Psoas muscle (tissue), 8 donors: ENCODE data around the gene CALHM2. TPM values are rescaled to one million over a fixed set of nuclear protein-coding genes. Genes with fewer than 3 reads are reported as not detected.

ENCODE experiments used
- ATAC-seq, 4 donors: fragments of 200-7000 bp; cut with Tn5 transposase; one replicate each; pipeline ENCODE4 v1.9.1; 2020; ENCODE audit warnings: moderate library complexity in 3 of 4, mild to moderate bottlenecking in 2 of 4
- DNase-seq, 2 donors: peaks; one replicate each; pipeline ENCODE4 v3.0.0-alpha.2; 2020
- H3K27ac ChIP-seq: fragments of 200-600 bp; one replicate; pipeline ENCODE4 v1.8.0; 2022
- H3K27me3 ChIP-seq, 3 donors: fragments of 200-600 bp in 1 of 3; one replicate each; pipeline versions ENCODE4 v1.6.1 to v1.8.0; 2013 to 2022; ENCODE audit warnings: low read length in 2 of 3, mild to moderate bottlenecking in 2 of 3, moderate library complexity in 1 of 3; ENCODE audit not compliant: insufficient read depth in 3 of 3
- H3K36me3 ChIP-seq, 2 donors: fragments of 200-600 bp in 1 of 2; one replicate each; pipeline versions ENCODE4 v1.6.1 to v1.8.0; 2013 to 2022; ENCODE audit warnings: low read depth in 1 of 2, mild to moderate bottlenecking in 1 of 2, moderate library complexity in 1 of 2; ENCODE audit not compliant: insufficient read depth in 1 of 2
- H3K4me1 ChIP-seq: fragments of 200-600 bp; one replicate; pipeline ENCODE4 v1.8.0; 2022
- H3K4me3 ChIP-seq: fragments of 200-600 bp; one replicate; pipeline ENCODE4 v1.8.0; 2022; ENCODE audit warnings: mild to moderate bottlenecking
- H3K9me3 ChIP-seq: fragments of 200-600 bp; one replicate; pipeline ENCODE4 v1.8.0; 2022
- WGBS, 3 donors: extraction: QIAGEN DNeasy Blood & Tissue Kit; methylation state at CpG; one replicate each; pipeline versions ENCODE4 v1.1.6 to v1.1.7; 2013; 5-methylcytosine and 5-hydroxymethylcytosine counted together
- intact Hi-C, 2 donors: fragments of 100-400 bp; cut with DNase I; formaldehyde crosslinking; loops; one replicate each; pipeline versions ENCODE4 v1.11.0 to v1.14.2; 2022
- polyA plus RNA-seq, 3 donors: library from polyadenylated mRNA; stranded (reverse); fragments of 200-250 nt; gene quantifications; one replicate each; pipeline ENCODE4 v1.2.3, GENCODE V29; 2013
- total RNA-seq, 4 donors: library from RNA; stranded (reverse); fragmentation: NEBNext Ultra II Directional in 2 of 4; extraction: Animal tissue kit (Norgen Biotek cat#: 25700) in 2 of 4; gene quantifications; one replicate each; pipeline versions ENCODE4 v1.2.1 to v1.2.4, GENCODE V29; 2021 to 2023
- TF ChIP-seq, protein P1 (sequence below): fragments of 200-600 bp; IDR thresholded peaks from one replicate; pipeline ENCODE4 v1.8.0; 2022; ENCODE audit warnings: antibody characterized with exemption
- donor health status: healthy with polysubstance abuse.
- donor health status: DM: no; HTN: no; CAD: no; lungs with moderate emphysema.
- donor health status: Bipolar disorder and iron deficiency.
- donor health status: healthy.
- donor health status: DM: yes; HTN: yes; CAD: no.
- donor health status: DM: no; HTN: no; CAD: no.
- donor health status: DM: no; HTN: no; CAD: no.
- donor health status: DM: yes; HTN: yes; CAD: no.

Gene CALHM2
- total and polyA plus RNA-seq, 7 donors = 6.3 to 9.3 (median 7.5) TPM

GRCh38 chr10:103445767-103446567, 6.2 kb downstream of the CALHM2 start:
- 53 to 60% (median 57%) methylated on average over 12 of the region's 12 CpGs for WGBS, 3 donors
- peaks cover 26% of the 10 kb centered on the region for H3K4me1 ChIP-seq
- ATAC-seq (peak; percentile 20 to 62 (median 58)), DNase-seq (peak; percentile 87 to 91)
- no peaks in the 10 kb centered on the region for H3K9me3 ChIP-seq
- no peak overlapping the region for H3K4me3 ChIP-seq
- intact Hi-C loops = loop anchor here in 1 of 2 donors (5.0 kb wide), 1 partner anchor 649 kb away; no protein-coding TSS in a partner anchor
- no peaks in the 10 kb centered on the region for H3K27me3 ChIP-seq
- peak overlapping the region; percentile 69 for H3K27ac ChIP-seq
- TF ChIP-seq, protein P1, sequence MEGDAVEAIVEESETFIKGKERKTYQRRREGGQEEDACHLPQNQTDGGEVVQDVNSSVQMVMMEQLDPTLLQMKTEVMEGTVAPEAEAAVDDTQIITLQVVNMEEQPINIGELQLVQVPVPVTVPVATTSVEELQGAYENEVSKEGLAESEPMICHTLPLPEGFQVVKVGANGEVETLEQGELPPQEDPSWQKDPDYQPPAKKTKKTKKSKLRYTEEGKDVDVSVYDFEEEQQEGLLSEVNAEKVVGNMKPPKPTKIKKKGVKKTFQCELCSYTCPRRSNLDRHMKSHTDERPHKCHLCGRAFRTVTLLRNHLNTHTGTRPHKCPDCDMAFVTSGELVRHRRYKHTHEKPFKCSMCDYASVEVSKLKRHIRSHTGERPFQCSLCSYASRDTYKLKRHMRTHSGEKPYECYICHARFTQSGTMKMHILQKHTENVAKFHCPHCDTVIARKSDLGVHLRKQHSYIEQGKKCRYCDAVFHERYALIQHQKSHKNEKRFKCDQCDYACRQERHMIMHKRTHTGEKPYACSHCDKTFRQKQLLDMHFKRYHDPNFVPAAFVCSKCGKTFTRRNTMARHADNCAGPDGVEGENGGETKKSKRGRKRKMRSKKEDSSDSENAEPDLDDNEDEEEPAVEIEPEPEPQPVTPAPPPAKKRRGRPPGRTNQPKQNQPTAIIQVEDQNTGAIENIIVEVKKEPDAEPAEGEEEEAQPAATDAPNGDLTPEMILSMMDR = no peak
- peaks cover 10 to 88% of the 10 kb centered on the region in 2 donors for H3K36me3 ChIP-seq

DNA sequence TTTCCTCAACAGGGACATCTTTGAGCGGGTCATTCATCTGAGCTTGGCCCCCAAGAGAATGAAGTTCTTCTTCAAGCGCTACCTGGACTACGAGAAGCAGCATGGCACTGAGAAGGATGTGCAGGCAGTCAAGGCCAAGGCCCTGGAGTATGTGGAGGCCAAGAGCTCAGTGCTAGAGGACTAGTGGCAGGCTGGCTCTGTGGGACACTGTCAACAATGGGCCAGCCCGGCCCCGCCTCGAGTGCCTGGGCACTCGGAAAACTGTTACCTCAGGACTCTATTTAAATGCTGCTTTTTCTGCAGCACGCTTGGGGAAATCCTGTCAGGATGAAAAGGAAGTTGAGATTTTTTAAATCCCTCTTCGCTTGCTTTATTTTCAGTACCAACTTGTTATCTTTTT, 6.8 kb downstream of the CALHM2 start:
- 76 to 81% (median 80%) methylated on average over 9 of the region's 9 CpGs for WGBS, 3 donors

DNA sequence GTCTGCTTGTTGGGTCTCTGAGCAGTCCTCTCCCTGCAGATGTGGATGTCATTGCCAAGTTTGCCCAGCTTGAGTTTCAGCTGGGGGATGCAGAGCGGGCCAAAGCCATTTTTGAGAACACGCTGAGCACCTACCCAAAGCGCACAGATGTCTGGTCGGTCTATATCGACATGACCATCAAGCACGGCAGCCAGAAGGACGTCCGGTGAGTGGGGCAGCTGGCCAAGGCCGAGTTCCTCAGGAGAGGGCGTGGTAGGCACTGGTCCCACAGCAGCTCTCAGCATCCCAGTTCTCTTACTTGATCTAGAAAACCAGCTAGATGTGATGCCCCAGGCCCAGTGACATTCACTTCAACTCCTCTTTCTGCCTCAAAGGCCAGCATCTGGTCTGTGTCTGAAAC, 7.7 kb downstream of the CALHM2 start:
- peaks cover 10 to 99% of the 10 kb centered on the region in 2 donors for H3K36me3 ChIP-seq
- no peak overlapping the region for H3K27ac ChIP-seq
- 57 to 78% (median 66%) methylated on average over 10 of the region's 10 CpGs for WGBS, 3 donors
- no peak for ATAC-seq
- H3K4me1 ChIP-seq = peaks cover 16% of the 10 kb centered on the region
- H3K27me3 ChIP-seq = no peaks in the 10 kb centered on the region
- H3K4me3 ChIP-seq = no peak overlapping the region
- no peak for DNase-seq
- TF ChIP-seq, protein P1 = no peak
- H3K9me3 ChIP-seq = no peaks in the 10 kb centered on the region
- intact Hi-C loops = no loop called here

More for the DNA sequence above, 6.8 kb downstream of the CALHM2 start:
- no peak for ATAC-seq
- intact Hi-C loops = loop anchor here in 1 of 2 donors (5.0 kb wide), 1 partner anchor 648 kb away; no protein-coding TSS in a partner anchor
- Histone ChIP-seq H3K27me3 (no peaks in the 10 kb centered on the region), H3K27ac (peak overlapping the region; percentile 69), H3K36me3 (peaks cover 10 to 94% of the 10 kb centered on the region in 2 donors), H3K4me1 (peaks cover 23% of the 10 kb centered on the region), H3K9me3 (no peaks in the 10 kb centered on the region), H3K4me3 (no peak overlapping the region)
- TF ChIP-seq, protein P1 = no peak
- DNase-seq = no peak

DNA sequence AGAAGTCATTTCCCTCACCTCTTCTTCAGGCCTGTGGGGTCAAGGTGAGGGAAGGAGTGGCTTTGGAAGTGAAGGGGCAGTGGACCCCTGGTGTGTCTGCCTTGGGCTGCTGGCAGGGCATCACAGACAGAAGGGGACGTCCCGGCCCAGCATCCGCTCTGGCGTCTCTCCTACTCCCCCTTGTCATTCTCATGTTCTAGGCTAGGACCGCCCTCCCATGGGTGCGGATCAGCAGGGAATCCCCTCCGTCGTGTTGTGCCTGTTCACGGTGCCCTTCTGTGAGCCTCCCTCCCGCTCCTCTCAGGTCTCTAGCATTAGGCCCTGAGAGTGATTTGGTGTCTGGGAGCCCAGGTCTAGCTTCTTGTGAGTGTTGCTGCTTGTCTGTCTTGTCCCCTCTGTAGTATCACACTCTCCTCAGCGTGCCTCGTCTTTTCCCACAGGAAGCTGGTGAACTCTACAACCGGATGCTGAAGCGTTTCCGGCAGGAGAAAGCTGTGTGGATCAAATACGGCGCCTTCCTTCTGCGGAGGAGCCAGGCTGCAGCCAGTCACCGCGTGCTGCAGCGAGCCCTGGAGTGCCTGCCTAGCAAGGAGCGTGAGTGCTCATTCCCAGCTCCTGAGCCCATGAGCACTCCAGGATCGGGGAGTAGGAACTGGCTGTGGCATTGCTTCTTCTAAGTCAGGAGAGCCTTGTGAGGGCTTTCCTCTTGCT, 8.5 kb downstream of the CALHM2 start:
- TF ChIP-seq, protein P1 = no peak
- intact Hi-C loops = no loop called here
- peaks cover 14% of the 10 kb centered on the region for H3K4me1 ChIP-seq
- DNase-seq = no peak
- H3K9me3 ChIP-seq = no peaks in the 10 kb centered on the region
- no peak for ATAC-seq
- WGBS, 3 donors = 80 to 85% (median 81%) methylated on average over 23 of the region's 23 CpGs
- no peaks in the 10 kb centered on the region for H3K27me3 ChIP-seq
- H3K27ac ChIP-seq = peak overlapping the region; percentile 21
- no peak overlapping the region for H3K4me3 ChIP-seq
- H3K36me3 ChIP-seq = peaks cover 14 to 100% of the 10 kb centered on the region in 2 donors
